PC-3 (cell line): ENCODE measurements around the gene FOXD4L1. TPM values are rescaled to one million over a fixed set of nuclear protein-coding genes. Genes with fewer than 3 reads are reported as not detected.
"Not testable (repeated sequence)": the region's sequence is repeated elsewhere in the genome, so short reads cannot be mapped to it uniquely, and the experiment has no call there.

Experiments used
- ATAC-seq: fragments of 200-7000 bp; cut with Tn5 transposase; 2 replicates; pipeline ENCODE4 v1.9.1; 2020; ENCODE audit warnings: mild to moderate bottlenecking, moderate library complexity
- BruUV-seq: library from RNA; stranded (reverse); fragments of 400-500 nt; replicated peaks from 2 replicates; lab custom pipeline; 2021; lab: Mats Ljungman, UMichigan
- CTCF ChIA-PET: fragments of 300-600 bp; sonication (Branson Sonifier 250); formaldehyde crosslinking; loops from one replicate; lab custom pipeline; 2022; ENCODE audit warnings: antibody characterized with exemption; lab: Charles Lee
- POLR2A ChIA-PET: fragments of 300-600 bp; sonication (Branson Sonifier 250); formaldehyde crosslinking; loops from one replicate; lab custom pipeline; 2022; ENCODE audit warnings: antibody characterized with exemption; ENCODE audit not compliant: unreplicated experiment; lab: Charles Lee
- DNase-seq: peaks from one replicate; pipeline ENCODE4 v3.0.0-alpha.2; 2015
- H2AFZ ChIP-seq: fragments of 300-600 bp; sonication (generic); 2 replicates; pipeline ENCODE4 v1.6.0; 2016; ENCODE audit warnings: antibody characterized with exemption, low read length
- H3F3A ChIP-seq: fragments of 300-600 bp; sonication (generic); one replicate; pipeline ENCODE4 v1.6.0; 2017; ENCODE audit warnings: antibody characterized with exemption, low read length, control low read depth, mild to moderate bottlenecking; ENCODE audit not compliant: unreplicated experiment
- H3K27ac ChIP-seq: fragments of 300-600 bp; sonication (generic); 2 replicates; pipeline ENCODE4 v1.5.1; 2016; ENCODE audit warnings: mild to moderate bottlenecking, low read length
- H3K27me3 ChIP-seq: fragments of 300-600 bp; sonication (generic); 2 replicates; pipeline ENCODE4 v1.6.1; 2016; ENCODE audit warnings: low read length, mixed read lengths
- H3K36me3 ChIP-seq: fragments of 300-600 bp; sonication (generic); 2 replicates; pipeline ENCODE4 v1.6.1; 2016; ENCODE audit warnings: low read depth, mixed run types, low read length, mixed read lengths
- H3K4me1 ChIP-seq: fragments of 300-600 bp; sonication (generic); 2 replicates; pipeline ENCODE4 v1.5.1; 2016; ENCODE audit warnings: low read length; ENCODE audit not compliant: insufficient read depth
- H3K4me2 ChIP-seq: fragments of 300-600 bp; sonication (generic); 2 replicates; pipeline ENCODE4 v1.6.0; 2016; ENCODE audit warnings: low read length
- H3K4me3 ChIP-seq: fragments of 300-600 bp; sonication (generic); 2 replicates; pipeline ENCODE4 v1.5.1; 2016; ENCODE audit warnings: mild to moderate bottlenecking, low read length, mixed read lengths
- H3K79me2 ChIP-seq: fragments of 300-600 bp; sonication (generic); 2 replicates; pipeline ENCODE4 v1.6.1; 2017; ENCODE audit warnings: low read length, mixed read lengths
- H3K9ac ChIP-seq: fragments of 300-600 bp; sonication (generic); 2 replicates; pipeline ENCODE4 v1.6.0; 2016; ENCODE audit warnings: mild to moderate bottlenecking, low read length
- H3K9me2 ChIP-seq: fragments of 300-600 bp; sonication (generic); replicated peaks from 2 replicates; pipeline ENCODE4 v1.6.1; 2016; ENCODE audit warnings: mixed run types, low read length, mixed read lengths
- H3K9me3 ChIP-seq: fragments of 300-600 bp; sonication (generic); 2 replicates; pipeline ENCODE4 v1.6.1; 2016; ENCODE audit warnings: low read length, mixed read lengths
- H4K20me1 ChIP-seq: fragments of 300-600 bp; sonication (generic); 2 replicates; pipeline ENCODE4 v1.6.1; 2016; ENCODE audit warnings: low read length, mixed read lengths
- intact Hi-C: fragments of 100-400 bp; cut with micrococcal nuclease; formaldehyde crosslinking; loops from 2 replicates; pipeline ENCODE4 v1.9.0; 2023
- total RNA-seq: library from RNA; depleted of rRNA; stranded (reverse); fragments of >200 nt; gene quantifications from 2 replicates; pipeline ENCODE4 v1.2.3, GENCODE V29; 2014; rRNA removed

Gene FOXD4L1
- total RNA-seq, 1 experiment from 2014 or later = 0.33 TPM

GRCh38 chr2:113541204-113541975, 42.9 kb downstream of the FOXD4L1 start:
- H3K9me2 ChIP-seq, H3K27me3 ChIP-seq, H3K9me3 ChIP-seq, CTCF ChIA-PET, H3F3A ChIP-seq, H3K4me1 ChIP-seq, H3K36me3 ChIP-seq, BruUV-seq, POLR2A ChIA-PET, intact Hi-C loops, H3K79me2 ChIP-seq, H4K20me1 ChIP-seq: not testable (repeated sequence)
- peak overlapping the region; percentile 66 for H3K4me3 ChIP-seq
- ATAC-seq (peak; percentile 25), DNase-seq (peak; percentile 31)
- peak overlapping the region; percentile 61 for H3K27ac ChIP-seq
- H2AFZ ChIP-seq = peak overlapping the region; percentile 65
- H3K9ac ChIP-seq = peak overlapping the region; percentile 69
- peak overlapping the region; percentile 76 for H3K4me2 ChIP-seq

- H3K27ac ChIP-seq, H3K9me3 ChIP-seq, CTCF ChIA-PET, H3K27me3 ChIP-seq, intact Hi-C loops, DNase-seq, H3K36me3 ChIP-seq, H4K20me1 ChIP-seq, BruUV-seq, H3K4me1 ChIP-seq, H3K79me2 ChIP-seq, H3F3A ChIP-seq, H3K9me2 ChIP-seq, POLR2A ChIA-PET: not testable (repeated sequence)
- H3K4me2 ChIP-seq = peak overlapping the region; percentile 76
- peak; percentile 4 for ATAC-seq
- peak overlapping the region; percentile 66 for H3K4me3 ChIP-seq
- peak overlapping the region; percentile 34; the same call in 1 of the 2 replicates for H2AFZ ChIP-seq
- H3K9ac ChIP-seq = peak overlapping the region; percentile 69; the same call in 1 of the 2 replicates
Measured at GRCh38 chr2:113541976-113542485, 43.6 kb downstream of the FOXD4L1 start.

DNA sequence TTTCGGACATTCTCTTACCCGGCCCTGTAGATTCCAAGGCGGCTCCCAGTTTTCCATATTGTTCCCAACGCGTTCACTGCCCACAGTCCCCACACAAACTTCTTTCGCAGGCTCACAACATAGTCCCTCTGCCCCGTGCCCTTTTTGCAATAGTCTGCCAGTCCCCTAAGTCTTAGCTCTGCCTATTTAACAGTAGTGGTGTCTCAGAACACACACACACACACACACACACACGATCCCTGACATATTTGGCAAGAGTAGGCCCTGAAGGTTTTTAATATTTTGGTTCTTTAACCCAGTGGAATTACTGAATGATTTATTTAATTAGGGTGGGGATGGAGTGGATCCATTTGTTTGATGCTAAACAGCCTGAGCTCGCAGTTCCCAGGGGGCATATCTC, 44.1 kb downstream of the FOXD4L1 start:
- H3K9me2 ChIP-seq, H3K9ac ChIP-seq, H3K27me3 ChIP-seq, POLR2A ChIA-PET, BruUV-seq, H3K27ac ChIP-seq, H3K4me3 ChIP-seq, H3K79me2 ChIP-seq, H2AFZ ChIP-seq, H3K4me2 ChIP-seq, H3K9me3 ChIP-seq, CTCF ChIA-PET, H3K4me1 ChIP-seq, ATAC-seq, intact Hi-C loops, H4K20me1 ChIP-seq, H3F3A ChIP-seq, H3K36me3 ChIP-seq: not testable (repeated sequence)
- DNase-seq = peak; percentile 1

Other genes with a start within 250 kb of the FOXD4L1 start
- 2.6 and 3.4 TPM in 2 replicates for gene PAX8, start 219.7 kb upstream of the FOXD4L1 start, total RNA-seq
- 44.0 and 48.7 TPM in 2 replicates for gene ZNG1B, start 61.0 kb upstream of the FOXD4L1 start, total RNA-seq
- gene RABL2A, start 128.6 kb downstream of the FOXD4L1 start, total RNA-seq = 3.7 and 4.4 TPM in 2 replicates